GM21576 (cell line): ENCODE results near the gene CHRNA4.

Experiments used
- ATAC-seq: cut with Tn5 transposase; IDR thresholded peaks from one replicate; pipeline ENCODE4 v1.9.1; 2021; ENCODE audit warnings: mild to moderate bottlenecking, moderate library complexity; ENCODE audit not compliant: unreplicated experiment

CHRNA4 gene

GRCh38 chr20:63294536-63294900 is 66.6 kb downstream of the CHRNA4 start:
- no peak for ATAC-seq

GRCh38 chr20:63293871-63294535 is 67.1 kb downstream of the CHRNA4 start:
- ATAC-seq, result no peak

GRCh38 chr20:63293456-63293855 is 67.7 kb downstream of the CHRNA4 start:
- no peak for ATAC-seq
